BE2C (cell line): ENCODE measurements around the gene SPAG9.
A peak's percentile ranks its signal among the peaks of the same experiment; 100 is the strongest.

ENCODE experiments used
- DNase-seq: peaks from one replicate; pipeline ENCODE4 v3.0.0-alpha.2; 2020
- H3K27me3 ChIP-seq: fragments of 250-450 bp; sonication (Bioruptor Pico); 2 replicates; pipeline ENCODE4 v1.5.1; 2020; ENCODE audit warnings: mild to moderate bottlenecking
- H3K36me3 ChIP-seq: fragments of 250-450 bp; sonication (Bioruptor Pico); 2 replicates; pipeline ENCODE4 v1.5.1; 2020; ENCODE audit warnings: mild to moderate bottlenecking
- H3K4me1 ChIP-seq: fragments of 250-450 bp; sonication (Bioruptor Pico); 2 replicates; pipeline ENCODE4 v1.5.1; 2020
- H3K4me3 ChIP-seq: 2 replicates; pipeline ENCODE4 v1.5.1; 2011; ENCODE audit warnings: low read depth, low read length
- H3K9me3 ChIP-seq: fragments of 250-450 bp; sonication (Bioruptor Pico); 2 replicates; pipeline ENCODE4 v1.5.1; 2020
- TF ChIP-seq, protein P1 (sequence below): IDR thresholded peaks from 2 replicates; pipeline ENCODE4 v1.5.1; 2012; ENCODE audit warnings: mild to moderate bottlenecking, low read depth, low read length

The SPAG9 gene

GRCh38 chr17:50919321-50920040, 201.2 kb downstream of the SPAG9 start:
- TF ChIP-seq, protein P1, sequence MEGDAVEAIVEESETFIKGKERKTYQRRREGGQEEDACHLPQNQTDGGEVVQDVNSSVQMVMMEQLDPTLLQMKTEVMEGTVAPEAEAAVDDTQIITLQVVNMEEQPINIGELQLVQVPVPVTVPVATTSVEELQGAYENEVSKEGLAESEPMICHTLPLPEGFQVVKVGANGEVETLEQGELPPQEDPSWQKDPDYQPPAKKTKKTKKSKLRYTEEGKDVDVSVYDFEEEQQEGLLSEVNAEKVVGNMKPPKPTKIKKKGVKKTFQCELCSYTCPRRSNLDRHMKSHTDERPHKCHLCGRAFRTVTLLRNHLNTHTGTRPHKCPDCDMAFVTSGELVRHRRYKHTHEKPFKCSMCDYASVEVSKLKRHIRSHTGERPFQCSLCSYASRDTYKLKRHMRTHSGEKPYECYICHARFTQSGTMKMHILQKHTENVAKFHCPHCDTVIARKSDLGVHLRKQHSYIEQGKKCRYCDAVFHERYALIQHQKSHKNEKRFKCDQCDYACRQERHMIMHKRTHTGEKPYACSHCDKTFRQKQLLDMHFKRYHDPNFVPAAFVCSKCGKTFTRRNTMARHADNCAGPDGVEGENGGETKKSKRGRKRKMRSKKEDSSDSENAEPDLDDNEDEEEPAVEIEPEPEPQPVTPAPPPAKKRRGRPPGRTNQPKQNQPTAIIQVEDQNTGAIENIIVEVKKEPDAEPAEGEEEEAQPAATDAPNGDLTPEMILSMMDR = no peak
- Histone ChIP-seq H3K4me1 (peaks cover 38% of the 10 kb centered on the region), H3K4me3 (no peak overlapping the region), H3K9me3 (no peaks in the 10 kb centered on the region), H3K27me3 (no peaks in the 10 kb centered on the region), H3K36me3 (no peaks in the 10 kb centered on the region)
- DNase-seq = peak; percentile 97

- no peak overlapping the region for H3K4me3 ChIP-seq
- no peaks in the 10 kb centered on the region for H3K36me3 ChIP-seq
- no peaks in the 10 kb centered on the region for H3K9me3 ChIP-seq
- TF ChIP-seq, protein P1 = no peak
- peaks cover 35% of the 10 kb centered on the region for H3K4me1 ChIP-seq
- H3K27me3 ChIP-seq = no peaks in the 10 kb centered on the region
- DNase-seq = no peak
These were observed 201.8 kb downstream of the SPAG9 start for GRCh38 chr17:50918933-50919296.

DNA sequence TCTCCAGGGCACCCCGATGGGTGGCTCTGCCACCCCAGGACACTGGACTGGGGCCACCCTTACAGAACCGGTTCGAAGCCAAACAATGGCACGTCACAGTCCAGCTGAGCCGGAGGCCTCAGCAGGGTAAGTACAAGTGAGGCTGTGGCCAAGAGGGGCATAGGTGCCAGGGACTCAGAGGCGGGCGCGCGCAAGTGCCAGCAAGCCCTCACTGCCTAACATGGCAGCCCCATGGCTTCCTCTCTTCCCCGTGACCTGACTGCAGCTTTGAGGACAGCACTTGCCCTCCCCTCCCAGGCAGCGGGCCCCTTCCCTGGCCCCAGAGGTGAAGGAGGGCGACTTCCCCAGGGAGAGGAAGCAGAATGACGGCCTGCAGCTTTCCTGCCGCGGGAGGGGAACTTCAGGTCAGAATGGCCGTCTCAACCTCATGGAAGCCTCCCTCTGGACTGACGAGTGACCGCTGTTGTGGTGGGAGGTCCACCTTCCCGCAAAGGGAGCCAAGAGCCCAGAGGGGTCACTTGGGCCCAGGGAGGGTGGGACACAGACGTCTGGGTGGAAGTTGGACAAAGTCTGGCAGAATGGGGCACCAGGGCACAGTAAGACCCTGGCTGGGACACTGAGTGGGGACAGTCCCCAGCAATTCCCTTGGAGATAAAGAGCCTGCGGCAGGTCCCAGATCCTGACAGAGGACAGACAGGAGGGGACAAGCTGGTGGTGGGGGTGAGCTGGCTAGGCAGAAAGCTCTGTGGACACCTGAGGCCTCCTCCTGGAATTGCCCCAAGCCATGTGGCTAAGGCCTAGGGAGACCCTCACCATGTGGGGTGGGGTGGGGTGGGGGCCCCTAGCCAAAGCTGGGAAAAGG, 202.4 kb downstream of the SPAG9 start:
- Histone ChIP-seq H3K36me3 (no peaks in the 10 kb centered on the region), H3K4me1 (peaks cover 29% of the 10 kb centered on the region), H3K27me3 (no peaks in the 10 kb centered on the region), H3K4me3 (no peak overlapping the region), H3K9me3 (no peaks in the 10 kb centered on the region)
- TF ChIP-seq, protein P1 = no peak
- no peak for DNase-seq

DNA sequence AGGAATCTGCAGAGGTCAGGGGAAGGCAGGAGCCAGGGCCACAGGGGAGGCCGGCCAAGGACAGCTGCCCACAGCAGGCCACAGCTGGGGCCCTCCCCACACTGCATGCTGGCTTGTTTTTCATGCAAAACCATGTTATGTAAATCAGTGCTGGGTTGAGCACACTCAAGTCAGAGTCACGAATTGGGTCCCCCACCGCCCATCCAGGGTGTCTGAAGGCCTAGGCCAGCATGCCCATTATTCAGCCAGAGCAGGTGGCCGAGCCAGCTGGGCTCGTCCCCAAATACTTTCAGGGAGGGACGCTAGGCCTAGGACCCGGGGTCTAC, 203.3 kb downstream of the SPAG9 start:
- Histone ChIP-seq H3K9me3 (no peaks in the 10 kb centered on the region), H3K4me3 (no peak overlapping the region), H3K4me1 (peaks cover 22% of the 10 kb centered on the region), H3K36me3 (no peaks in the 10 kb centered on the region), H3K27me3 (no peaks in the 10 kb centered on the region)
- TF ChIP-seq, protein P1 = no peak
- no peak for DNase-seq

- Histone ChIP-seq H3K9me3 (no peaks in the 10 kb centered on the region), H3K27me3 (no peaks in the 10 kb centered on the region), H3K36me3 (no peaks in the 10 kb centered on the region), H3K4me1 (peaks cover 22% of the 10 kb centered on the region), H3K4me3 (no peak overlapping the region)
- TF ChIP-seq, protein P1 = no peak
- DNase-seq = no peak
These were observed 203.8 kb downstream of the SPAG9 start for GRCh38 chr17:50916708-50917417.
